ENCODE results near the gene TMEM139.

GRCh38 chr7:143300959-143301935 is 16.5 kb downstream of the TMEM139 start:
- TF ChIP-seq ZNF521 (tag by site-specific recombination; IDR thresholded peaks at IDR 0.05) = no peak
- TF ChIP-seq, protein P1, sequence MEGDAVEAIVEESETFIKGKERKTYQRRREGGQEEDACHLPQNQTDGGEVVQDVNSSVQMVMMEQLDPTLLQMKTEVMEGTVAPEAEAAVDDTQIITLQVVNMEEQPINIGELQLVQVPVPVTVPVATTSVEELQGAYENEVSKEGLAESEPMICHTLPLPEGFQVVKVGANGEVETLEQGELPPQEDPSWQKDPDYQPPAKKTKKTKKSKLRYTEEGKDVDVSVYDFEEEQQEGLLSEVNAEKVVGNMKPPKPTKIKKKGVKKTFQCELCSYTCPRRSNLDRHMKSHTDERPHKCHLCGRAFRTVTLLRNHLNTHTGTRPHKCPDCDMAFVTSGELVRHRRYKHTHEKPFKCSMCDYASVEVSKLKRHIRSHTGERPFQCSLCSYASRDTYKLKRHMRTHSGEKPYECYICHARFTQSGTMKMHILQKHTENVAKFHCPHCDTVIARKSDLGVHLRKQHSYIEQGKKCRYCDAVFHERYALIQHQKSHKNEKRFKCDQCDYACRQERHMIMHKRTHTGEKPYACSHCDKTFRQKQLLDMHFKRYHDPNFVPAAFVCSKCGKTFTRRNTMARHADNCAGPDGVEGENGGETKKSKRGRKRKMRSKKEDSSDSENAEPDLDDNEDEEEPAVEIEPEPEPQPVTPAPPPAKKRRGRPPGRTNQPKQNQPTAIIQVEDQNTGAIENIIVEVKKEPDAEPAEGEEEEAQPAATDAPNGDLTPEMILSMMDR (tag by site-specific recombination; IDR thresholded peaks at IDR 0.05) = no peak
- TF ChIP-seq ZBTB21 (tag by site-specific recombination; IDR thresholded peaks at IDR 0.05) = no peak
- no peak for TF ChIP-seq SP7 (tag by site-specific recombination; IDR thresholded peaks at IDR 0.05)
- no peak for TF ChIP-seq ZNF558 (tag by site-specific recombination; IDR thresholded peaks at IDR 0.05)
- TF ChIP-seq ZNF274 (IDR thresholded peaks at IDR 0.05; ENCODE audit: low read length) = no peak
- no peak for TF ChIP-seq ZNF274 (tag by site-specific recombination; IDR thresholded peaks at IDR 0.05; ENCODE audit: borderline replicate concordance)

All from HEK293 (cell line).